DMS114 treated with DMSO at 0.1 percent for 48 hours (cell line): ENCODE results near the gene PRTN3.
"Not testable (repeated sequence)": the region's sequence is repeated elsewhere in the genome, so short reads cannot be mapped to it uniquely, and the experiment has no call there.

Source experiments
- DNase-seq: peaks from one replicate; lab custom pipeline; 2025; ENCODE audit not compliant: unreplicated experiment; lab: John Stamatoyannopoulos, UW

The PRTN3 gene

DNA sequence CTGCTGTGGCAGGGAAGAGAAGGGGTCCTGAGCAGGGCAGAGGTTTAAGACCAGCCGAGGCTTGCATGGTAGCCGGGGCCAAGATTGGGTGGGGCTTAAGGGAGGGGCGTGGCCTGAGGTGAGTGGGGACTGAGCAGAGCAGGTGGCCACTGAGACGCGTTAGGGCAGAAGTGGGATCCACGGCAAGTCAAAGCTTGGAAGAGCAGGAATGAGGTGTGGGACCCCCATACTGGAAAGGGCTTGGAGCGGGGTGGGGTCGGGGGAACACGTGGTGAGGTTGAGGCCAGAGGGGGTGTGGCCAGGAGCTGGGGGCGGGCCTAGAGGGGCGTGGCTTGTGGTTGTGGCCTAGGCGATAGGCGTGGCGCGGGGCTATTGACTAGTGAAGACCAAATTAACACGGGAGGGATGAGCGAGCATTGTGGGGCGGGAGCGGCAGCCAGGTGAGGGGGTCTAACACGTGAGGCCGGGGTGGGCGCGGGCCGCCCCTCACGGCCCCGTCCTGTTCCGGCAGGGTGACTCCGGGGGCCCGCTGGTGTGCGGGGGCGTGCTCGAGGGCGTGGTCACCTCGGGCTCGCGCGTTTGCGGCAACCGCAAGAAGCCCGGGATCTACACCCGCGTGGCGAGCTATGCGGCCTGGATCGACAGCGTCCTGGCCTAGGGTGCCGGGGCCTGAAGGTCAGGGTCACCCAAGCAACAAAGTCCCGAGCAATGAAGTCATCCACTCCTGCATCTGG is 21.9 kb downstream of the PRTN3 start:
- no peak for DNase-seq

DNA sequence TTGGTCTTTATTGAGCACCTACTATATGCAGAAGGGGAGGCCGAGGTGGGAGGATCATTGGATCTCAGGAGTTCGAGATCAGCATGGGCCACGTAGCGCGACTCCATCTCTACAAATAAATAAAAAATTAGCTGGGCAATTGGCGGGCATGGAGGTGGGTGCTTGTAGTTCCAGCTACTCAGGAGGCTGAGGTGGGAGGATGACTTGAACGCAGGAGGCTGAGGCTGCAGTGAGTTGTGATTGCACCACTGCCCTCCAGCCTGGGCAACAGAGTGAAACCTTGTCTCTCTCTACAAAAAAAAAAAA is 22.5 kb downstream of the PRTN3 start:
- no peak for DNase-seq

DNA sequence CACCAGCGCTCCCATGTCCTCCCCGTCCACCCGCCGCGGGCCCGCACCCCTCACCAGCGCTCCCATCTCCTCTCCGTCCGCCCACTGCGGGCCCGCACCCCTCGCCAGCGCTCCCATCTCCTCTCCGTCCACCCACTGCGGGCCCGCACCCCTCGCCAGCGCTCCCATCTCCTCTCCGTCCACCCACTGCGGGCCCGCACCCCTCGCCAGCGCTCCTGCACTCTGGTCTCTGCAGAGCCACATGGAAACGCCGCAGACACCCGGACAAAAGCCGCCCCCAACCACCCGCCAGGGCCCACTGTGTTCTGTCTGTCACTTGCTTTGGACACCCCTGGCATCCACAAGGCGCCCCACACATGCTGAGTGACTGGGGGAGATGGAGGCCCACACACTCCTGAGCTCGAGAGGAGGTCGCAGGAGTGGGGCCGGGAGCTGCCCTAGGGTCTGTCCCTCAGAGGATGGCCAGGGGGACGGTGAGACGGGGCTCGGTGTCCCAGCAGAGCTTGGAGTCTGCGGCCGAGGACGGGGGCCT is 26.0 kb downstream of the PRTN3 start:
- no peak for DNase-seq

DNA sequence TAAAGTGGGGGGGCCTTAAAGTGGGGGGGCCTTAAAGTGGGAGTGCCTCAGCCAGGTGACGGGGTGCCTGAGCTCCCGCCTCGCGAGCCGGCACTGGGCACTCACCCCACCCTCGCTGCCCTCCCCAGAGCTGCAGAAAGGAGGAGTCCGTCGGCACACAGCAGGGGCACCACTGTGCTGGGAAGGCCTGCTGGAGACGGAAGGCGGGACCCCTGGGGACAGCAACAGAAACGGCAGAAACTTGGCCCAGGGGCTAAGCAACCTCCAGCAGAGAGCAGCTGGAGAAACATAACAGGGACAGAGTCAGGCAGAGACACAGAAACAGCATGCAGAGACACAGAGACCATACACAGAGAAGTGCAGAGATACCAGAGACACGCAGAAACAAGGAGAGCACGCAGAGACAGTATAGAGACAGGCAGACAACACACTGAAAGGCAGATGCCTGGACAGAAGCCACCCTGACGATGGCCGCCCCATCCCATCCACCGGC is 26.5 kb downstream of the PRTN3 start:
- no peak for DNase-seq

DNA sequence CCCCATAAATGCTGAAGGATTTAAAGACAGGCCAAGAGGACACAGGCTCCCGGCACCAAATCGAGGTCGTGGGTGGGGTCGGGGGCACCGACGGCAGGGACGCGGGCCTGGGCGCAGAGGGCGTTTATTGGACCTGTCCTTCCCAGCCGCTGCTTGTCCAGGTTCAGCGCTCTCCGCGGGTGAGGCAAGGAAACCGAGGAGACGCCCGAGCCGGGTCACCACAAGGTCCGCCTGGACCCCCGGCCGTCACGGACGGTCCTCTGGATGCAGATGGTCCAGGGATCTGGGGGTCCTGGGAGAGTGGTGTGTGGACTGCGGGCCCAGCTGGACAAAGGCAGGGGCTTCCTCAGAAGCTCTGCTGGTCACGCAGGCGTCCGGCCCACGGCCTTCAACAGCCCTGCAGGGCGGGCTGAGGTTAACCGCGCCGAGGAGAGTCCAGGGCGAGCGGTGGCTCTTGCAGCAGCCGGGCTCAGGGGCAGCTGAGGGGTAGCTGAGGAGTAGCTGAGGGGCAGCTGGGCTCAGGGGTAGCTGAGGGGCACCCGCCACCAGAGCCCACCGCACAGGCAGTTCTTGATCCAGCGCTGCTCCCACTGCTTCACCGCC is 27.2 kb downstream of the PRTN3 start:
- no peak for DNase-seq

DNA sequence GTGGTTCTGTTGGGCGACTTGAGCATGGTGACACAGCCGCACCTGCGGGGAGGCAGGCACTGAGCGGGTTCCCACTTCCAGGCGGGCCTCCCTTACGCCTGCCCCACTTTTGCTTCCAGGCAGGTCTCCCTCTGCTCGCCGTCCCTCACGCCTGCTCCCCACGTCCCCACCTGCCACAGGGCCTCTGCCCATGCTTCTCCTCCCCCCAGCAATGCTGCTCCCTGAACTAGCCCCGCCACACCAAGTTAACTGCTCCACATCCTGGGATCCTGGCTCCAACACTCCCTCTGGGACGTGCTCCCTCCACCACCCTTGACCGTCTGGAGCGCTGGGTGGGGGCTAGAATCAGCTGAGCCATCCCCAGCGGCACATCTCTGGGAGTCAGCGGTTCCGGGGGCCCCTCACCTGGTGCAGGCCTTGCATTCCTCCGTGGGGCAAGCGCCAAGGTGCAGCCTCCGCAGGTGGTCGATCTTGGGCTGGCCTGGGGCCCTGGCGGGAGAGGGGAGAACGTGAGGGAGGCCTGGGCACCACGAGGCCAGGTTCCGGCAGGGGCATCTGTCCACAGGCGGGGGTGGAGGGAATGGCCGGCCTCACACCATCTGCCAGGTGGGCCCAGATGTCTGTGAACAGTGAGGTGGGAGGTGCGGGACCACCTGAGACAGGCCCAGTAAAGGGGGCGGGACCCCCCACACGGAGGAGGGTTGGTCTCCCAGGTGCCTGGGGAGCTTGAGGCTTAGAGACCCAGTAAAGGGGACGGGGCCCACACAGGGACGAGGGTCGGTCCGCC is 27.9 kb downstream of the PRTN3 start:
- no peak for DNase-seq

DNA sequence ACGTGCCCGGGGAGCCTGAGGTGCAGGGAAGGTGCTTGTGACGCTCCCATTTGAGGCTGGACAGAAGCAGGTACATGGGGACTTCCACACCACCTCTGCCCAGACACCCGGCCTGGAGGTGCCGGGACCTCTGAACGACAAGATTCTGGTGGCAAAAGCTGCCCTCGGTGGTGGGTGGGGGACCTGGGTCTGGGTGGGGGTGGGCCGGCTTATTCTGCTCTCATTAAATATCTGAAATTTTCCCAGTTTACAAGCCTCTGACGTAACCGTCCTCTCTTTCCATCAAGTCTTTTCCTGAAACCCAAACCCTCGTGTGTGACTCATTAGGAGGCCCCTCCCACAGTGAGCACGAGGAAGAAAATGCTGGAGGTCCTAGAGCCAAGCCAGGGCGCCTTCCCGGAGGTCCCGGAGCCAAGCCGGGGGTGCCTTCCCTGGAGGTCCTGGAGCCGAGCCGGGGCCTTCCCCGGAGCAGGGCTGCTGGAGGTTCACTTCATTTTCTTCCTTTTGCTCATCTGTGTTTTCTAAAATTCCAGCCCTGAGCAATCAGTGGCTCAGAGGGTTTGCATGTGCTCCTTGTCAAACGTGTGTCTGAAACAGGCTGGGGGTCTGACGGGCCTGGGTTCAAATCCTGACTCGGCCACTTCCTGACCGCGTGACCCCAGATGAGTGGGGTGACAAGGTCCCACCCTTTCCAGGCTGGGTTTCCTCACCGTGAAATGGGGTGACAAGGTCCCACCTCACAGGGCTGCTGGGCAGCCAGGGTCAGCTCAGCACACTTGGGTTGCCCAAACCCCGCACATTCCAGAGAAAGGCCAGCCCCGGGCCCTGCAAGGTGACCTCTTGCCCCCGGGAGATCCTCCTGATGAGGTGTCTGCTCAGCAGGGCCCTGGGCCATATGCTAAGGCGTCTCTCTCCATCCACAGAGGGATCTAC is 28.7 kb downstream of the PRTN3 start:
- DNase-seq: no peak

DNA sequence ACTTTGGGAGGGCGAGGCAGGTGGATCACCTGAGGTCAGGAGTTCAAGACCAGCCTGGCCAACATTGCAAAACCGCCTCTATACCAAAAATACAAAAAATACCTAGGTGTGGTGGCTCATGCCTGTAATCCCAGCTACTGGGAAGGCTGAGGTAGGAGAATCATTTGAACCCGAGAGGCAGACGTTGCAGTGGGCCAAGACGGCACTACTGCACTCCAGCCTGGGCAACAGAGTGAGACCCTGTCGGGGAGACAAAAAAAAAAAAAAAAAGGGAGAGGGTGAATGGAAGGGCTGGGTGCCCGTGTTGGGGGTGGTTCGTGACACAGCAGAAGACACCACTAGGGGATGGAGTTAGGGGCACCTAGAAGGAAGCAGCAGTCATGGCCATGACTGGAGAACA is 29.5 kb downstream of the PRTN3 start:
- DNase-seq: no peak

DNA sequence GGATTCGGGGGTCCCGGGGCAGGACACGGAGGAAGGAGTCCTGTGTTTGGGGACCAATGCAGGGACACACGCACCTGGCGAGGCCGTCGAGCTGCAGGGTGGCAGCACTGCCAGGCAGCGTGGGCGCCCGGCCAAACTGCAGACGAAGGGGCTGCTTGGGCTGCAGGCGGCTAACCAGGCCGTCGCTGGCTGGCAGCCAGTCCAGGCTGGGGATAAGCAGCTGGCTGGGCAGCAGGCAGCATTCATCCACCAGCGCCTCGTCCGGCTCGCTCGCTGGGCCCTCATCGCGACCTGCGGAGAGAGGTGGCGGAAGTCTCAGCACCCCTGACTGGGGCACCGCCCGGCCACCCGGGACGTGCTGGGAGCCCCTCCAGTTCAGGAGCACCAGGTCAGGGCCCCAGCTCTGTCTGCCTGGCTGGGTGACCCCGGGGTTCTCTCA is 30.2 kb downstream of the PRTN3 start:
- no peak for DNase-seq

DNA sequence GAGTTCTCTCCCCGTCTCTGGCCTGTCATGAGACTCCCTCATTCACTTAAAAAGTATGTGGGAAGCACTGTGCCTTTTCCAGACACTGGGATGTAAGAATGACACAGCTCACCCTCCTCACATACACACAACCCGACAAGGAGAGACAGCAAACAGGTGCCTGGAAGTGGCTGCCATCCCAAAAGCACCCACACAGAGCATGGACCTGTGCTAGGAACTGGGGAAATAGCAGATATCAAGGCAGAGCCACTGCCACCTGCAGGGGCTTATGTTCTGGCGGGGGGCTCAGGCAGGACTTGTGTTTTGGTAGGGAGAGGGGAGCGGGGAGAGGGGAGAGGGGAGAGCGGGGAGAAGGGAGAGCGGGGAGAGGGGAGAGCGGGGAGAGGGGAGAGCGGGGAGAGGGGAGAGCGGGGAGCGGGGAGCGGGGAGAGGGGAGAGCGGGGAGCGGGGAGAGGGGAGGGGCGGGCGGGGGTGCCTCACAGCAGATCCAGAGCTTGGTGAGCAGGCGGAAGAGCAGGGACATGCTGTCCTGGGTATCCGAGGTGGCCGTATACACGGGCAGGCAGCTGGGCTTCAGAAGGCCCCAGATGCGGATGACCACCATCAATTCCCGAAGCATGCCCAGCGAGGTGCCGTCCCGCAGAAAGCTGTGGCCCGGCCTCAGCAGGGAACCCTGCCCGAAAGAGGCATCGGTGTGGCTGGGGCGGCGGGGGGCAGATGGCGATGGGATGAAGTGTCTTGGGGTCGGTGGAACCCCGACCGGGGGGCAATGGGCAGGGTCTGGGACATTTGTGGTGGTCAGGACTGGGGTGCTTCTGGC is 30.9 kb downstream of the PRTN3 start:
- DNase-seq: no peak

DNA sequence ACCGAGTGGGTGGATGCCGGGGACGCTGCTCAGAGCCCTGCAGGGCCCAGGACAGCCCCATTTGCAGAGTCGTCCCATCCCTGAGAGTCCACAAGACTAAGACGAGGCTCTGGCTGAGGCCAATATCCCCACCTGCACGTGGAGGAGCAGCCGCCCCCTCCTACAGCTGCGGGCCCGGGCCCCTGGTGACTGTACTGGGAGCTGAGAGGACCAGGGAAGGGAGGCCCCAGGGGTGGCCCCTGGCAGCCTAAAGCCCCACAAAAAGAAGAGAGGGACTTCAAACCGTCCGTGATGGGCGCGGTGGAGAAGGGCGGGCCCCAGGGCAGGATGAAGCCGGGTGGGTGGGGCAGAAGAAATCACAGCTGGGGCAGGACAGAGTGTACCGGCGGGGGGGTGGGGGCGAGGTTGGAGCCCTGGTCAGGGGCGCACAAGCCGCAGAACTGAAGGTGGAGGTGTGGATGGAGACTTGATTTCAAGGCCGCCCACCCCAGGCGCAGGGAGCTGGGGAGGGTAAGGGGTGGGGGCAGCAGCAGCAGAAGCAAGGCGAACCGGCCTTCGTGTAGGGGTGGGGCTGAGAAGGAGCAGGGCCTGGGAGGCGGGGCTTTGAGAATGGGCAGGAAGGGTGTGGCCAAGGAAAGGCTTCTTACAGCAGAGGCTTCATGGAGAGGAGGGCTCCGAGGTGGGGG is 31.6 kb downstream of the PRTN3 start:
- DNase-seq: peak; percentile 11

DNA sequence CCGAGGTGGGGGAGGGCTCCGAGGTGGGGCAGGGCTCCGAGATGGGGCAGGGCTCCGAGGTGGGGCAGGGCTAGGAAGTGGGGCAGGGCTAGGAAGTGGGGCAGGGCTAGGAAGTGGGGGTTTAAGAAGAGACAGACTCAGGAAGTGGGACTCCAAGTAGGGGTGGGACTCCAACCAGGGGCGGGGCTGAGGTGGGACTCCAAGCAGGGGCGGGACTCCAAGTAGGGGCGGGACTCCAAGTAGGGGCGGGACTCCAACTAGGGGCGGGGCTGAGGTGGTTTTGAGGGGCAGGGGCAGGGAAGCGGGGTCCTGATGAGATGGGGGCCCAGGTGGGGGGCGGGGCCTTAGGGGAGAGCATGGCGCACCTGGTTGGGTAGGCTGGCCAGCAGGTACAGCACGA is 32.3 kb downstream of the PRTN3 start:
- DNase-seq: no peak

DNA sequence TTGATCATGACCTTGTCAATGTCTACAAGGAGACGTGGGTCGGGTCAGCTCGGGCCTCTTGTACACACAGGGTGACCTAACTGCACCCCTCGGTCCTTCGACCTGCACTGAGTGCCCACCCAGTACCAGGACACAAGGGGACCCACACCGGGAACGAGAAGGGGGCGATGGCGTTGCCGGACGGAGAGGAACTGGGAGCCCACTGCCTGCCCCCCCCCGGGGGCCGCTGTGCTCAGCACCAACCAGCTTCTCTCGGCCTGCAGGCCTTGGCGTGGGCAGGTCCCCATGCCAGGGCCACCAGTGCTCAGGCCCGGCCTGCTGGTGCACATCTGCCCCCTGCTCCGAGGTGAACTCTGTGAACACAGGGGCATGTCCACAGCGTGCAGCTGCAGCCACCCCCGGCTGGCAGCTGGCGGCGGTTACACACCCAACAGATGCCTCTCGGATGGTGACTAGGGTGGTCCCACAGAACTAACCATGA is 32.8 kb downstream of the PRTN3 start:
- no peak for DNase-seq

DNA sequence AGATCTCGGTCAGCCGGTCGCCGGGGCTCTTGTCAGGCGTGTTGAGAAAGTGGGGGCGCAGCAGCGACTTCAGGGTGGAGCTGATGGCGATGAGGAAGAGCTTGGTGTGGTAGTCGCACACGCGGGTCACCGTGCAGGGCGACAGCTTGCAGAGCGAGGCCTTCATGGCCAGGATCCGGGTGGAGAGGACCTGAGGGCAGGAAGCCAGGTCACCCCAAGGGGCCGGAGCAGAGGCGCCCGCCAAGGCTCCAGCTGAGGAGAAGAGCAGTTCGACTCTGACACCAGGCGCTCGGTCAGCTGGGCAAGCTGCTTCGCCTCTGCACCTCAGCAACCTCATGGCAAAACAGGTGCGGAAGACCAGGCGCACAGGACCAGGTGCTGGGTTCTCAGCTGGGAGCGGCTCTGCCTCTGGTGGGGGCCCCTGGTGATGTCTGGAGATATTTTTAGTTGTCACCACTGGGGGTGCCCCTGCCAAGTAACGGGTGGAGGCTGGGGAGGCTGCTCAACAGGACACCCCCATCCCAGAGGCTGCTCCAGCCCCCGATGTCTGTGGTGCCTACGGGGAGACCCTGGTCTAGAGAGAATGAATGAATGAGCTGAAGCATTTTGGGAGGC is 34.6 kb downstream of the PRTN3 start:
- no peak for DNase-seq

DNA sequence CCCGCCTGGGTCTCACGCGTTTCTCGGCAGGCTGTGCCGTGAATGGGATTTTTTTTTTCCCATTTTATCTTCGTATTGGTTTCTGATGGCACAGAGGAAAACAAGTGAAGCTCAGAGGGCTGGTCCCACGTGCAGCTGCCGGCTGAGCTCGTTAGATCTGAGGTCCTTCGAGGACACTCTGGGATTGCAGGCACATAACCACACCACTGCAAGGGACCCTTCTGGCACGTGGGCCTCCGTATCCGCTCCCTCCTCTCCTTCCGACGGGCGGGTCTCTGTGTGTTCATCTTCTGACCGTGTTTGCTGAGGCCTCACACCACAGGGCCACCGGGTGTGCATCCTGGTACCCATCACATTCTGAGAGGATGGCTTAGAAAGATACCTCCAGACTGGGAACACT is 35.3 kb downstream of the PRTN3 start:
- no peak for DNase-seq

DNA sequence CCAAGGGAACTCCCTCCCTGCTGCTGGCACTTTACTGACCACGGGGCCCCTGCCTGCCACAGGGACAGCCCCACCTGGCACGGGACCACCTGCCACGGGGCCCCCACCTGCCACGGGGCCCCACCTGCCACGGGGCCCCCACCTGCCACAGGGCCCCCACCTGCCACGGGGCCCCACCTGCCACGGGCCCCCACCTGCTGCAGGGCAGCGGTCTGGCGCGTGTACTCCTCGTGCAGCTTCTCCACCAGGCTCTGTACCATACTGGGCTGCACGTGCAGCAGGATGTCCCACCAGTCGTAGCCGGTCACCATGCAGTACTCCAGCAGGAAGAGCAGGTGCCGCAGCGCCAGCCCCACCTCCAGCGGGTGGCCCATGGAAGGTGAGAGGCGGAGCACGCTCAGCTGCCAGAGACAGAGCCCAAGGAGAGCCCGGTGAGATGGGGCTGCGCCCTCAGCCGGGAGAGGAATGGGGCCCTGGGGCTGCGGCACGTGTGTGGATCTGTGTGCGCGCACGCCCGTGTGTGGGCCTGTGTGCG is 36.0 kb downstream of the PRTN3 start:
- DNase-seq: no peak

DNA sequence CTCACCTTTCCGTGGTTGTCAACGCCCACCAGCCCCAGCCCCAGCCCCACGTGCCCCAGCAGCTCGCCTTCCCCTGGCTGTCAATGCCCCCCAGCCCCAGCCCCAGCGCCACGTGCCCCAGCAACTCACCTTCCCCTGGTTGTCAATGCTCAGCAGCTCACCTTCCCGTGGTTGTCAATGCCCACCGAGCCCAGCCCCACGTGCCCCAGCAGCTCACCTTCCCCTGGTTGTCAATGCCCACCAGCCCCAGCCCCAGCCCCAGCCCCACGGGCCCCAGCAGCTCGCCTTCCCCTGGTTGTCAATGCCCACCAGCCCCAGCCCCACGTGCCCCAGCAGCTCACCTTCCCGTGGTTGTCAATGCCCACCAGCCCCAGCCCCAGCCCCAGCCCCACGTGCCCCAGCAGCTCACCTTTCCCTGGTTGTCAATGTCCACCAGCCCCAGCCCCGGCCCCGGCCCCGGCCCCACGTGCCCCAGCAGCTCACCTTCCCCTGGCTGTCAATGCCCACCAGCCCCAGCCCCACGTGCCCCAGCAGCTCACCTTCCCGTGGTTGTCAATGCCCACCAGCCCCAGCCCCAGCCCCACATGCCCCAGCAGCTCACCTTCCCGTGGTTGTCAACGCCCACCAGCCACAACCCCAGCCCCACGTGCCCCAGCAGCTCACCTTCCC is 37.3 kb downstream of the PRTN3 start:
- not testable (repeated sequence) for DNase-seq
